Thyroid gland (tissue), 4 donors: ENCODE results near the gene HLA-F. TPM values are rescaled to one million over a fixed set of nuclear protein-coding genes. Genes with fewer than 3 reads are reported as not detected.
A peak's percentile ranks its signal among the peaks of the same experiment; 100 is the strongest.

Experiments used
- DNase-seq, 2 donors: peaks; one replicate each; pipeline ENCODE4 v3.0.0-alpha.2; 2019
- H3K27ac ChIP-seq, 3 donors: fragments of 200-600 bp; sonication (generic); 1 replicate in 2 of 3; 2 replicates in 1 of 3; pipeline ENCODE4 v1.5.1; 2016 to 2019; ENCODE audit warnings: mild to moderate bottlenecking in 1 of 3, moderate library complexity in 1 of 3
- H3K27me3 ChIP-seq: fragments of 200-600 bp; sonication (generic); one replicate; pipeline ENCODE4 v1.5.1; 2019
- H3K36me3 ChIP-seq, 2 donors: fragments of 200-600 bp; sonication (generic); one replicate each; pipeline ENCODE4 v1.5.1; 2016 to 2019
- H3K4me1 ChIP-seq, 2 donors: fragments of 200-600 bp; sonication (generic); one replicate each; pipeline ENCODE4 v1.5.1; 2017 to 2019
- H3K4me3 ChIP-seq, 3 donors: fragments of 200-600 bp; sonication (generic); replicated peaks in 1 of 3; 1 replicate in 2 of 3; 2 replicates in 1 of 3; pipeline ENCODE4 v1.5.1; 2016; ENCODE audit warnings: mild to moderate bottlenecking in 1 of 3
- H3K9me3 ChIP-seq: fragments of 200-600 bp; sonication (generic); one replicate; pipeline ENCODE4 v1.5.1; 2017
- POLR2A ChIP-seq, 2 donors: fragments of 450-650 bp; IDR thresholded peaks; one replicate each; pipeline ENCODE4 v1.6.1; 2017; ENCODE audit warnings: antibody characterized with exemption in 2 of 2, mild to moderate bottlenecking in 2 of 2, moderate library complexity in 1 of 2
- whole genome bisulfite sequencing, 2 donors: methylation state at CpG; one replicate each; pipeline ENCODE4 v1.1.5; 2017; 5-methylcytosine and 5-hydroxymethylcytosine counted together
- intact Hi-C: fragments of 100-400 bp; cut with DNase I; formaldehyde crosslinking; loops from one replicate; pipeline ENCODE4 v1.15.1; 2023
- total RNA-seq, 4 donors: library from RNA; depleted of rRNA; stranded (reverse); fragments of >200 nt; gene quantifications; one replicate each; pipeline ENCODE4 v1.2.3, GENCODE V29; 2016
- TF ChIP-seq, protein P1 (sequence below), 6 experiments: fragments of 200-600 bp in 3 of 6; fragments of 450-650 bp in 3 of 6; sonication (generic) in 3 of 6; IDR thresholded peaks; one replicate each; pipeline ENCODE4 v1.5.1; 2016 to 2019; ENCODE audit warnings: antibody characterized with exemption in 6 of 6, mild to moderate bottlenecking in 2 of 6, inconsistent platforms in 1 of 6, moderate library complexity in 1 of 6

HLA-F gene
- total RNA-seq, 4 donors from 2014 or later = 33.9 to 81.3 (median 44.6) TPM

DNA sequence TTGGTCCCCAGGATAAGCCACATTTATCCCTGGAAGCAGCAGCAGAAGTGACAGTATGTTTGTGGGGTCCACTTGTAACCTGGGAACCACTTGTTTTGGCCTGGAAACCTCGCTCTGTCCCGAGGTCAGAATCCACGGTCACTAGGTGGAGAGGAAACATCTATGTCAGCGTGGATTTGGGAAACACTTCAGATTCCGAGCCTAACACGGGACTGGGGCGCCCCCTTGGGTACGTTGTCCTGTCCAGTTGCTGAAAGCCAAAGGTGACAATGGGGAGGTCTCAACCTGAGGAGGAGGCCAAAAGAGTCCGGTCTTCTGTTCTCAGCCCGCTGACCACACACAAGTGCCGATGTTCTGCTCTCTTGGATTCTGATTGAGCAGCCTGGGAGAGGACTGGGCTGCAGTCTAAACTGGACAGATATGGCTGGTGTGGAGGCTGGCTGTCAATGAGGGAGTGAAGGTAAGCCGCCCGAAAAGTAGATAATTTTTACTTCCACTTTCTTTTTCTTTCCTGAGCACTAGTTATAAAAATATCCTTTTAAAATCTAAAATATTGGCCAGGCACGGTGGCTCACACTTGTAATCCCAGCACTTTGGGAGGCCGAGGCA, 37.4 kb upstream of the HLA-F start:
- intact Hi-C loops = no loop called here
- Histone ChIP-seq H3K4me1 (no peaks in the 10 kb centered on the region), H3K4me3 (no peak overlapping the region), H3K36me3 (no peaks in the 10 kb centered on the region), H3K9me3 (no peaks in the 10 kb centered on the region), H3K27me3 (no peaks in the 10 kb centered on the region), H3K27ac (no peak overlapping the region)
- DNase-seq = no peak
- no peak for TF ChIP-seq POLR2A (IDR thresholded peaks at IDR 0.05)
- TF ChIP-seq, protein P1, sequence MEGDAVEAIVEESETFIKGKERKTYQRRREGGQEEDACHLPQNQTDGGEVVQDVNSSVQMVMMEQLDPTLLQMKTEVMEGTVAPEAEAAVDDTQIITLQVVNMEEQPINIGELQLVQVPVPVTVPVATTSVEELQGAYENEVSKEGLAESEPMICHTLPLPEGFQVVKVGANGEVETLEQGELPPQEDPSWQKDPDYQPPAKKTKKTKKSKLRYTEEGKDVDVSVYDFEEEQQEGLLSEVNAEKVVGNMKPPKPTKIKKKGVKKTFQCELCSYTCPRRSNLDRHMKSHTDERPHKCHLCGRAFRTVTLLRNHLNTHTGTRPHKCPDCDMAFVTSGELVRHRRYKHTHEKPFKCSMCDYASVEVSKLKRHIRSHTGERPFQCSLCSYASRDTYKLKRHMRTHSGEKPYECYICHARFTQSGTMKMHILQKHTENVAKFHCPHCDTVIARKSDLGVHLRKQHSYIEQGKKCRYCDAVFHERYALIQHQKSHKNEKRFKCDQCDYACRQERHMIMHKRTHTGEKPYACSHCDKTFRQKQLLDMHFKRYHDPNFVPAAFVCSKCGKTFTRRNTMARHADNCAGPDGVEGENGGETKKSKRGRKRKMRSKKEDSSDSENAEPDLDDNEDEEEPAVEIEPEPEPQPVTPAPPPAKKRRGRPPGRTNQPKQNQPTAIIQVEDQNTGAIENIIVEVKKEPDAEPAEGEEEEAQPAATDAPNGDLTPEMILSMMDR (IDR thresholded peaks at IDR 0.05) = no peak
- 74 to 79% methylated on average over 11 to 15 of the region's 15 CpGs for WGBS, 2 donors

DNA sequence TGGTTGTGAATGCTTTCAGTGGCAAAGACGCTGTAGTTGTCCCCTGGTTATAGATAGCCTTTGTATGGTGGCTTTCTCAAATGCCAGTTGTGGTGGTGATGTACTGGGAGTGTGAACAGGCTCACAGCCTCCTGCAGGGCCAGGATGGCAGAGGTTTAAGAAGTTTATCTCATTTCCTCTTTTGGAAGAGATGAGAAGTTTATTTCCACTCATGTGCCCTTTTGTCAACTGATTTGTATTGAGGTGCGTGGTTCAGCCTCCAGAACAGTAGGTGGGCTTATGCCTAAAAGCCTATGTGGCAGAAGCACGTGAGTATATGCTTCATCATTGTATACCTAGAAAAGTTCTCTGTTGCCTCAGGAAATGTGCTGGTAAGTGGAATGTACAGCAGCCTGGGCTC, 28.6 kb upstream of the HLA-F start:
- Histone ChIP-seq H3K4me1 (no peaks in the 10 kb centered on the region), H3K4me3 (no peak overlapping the region), H3K9me3 (no peaks in the 10 kb centered on the region), H3K27ac (no peak overlapping the region), H3K27me3 (no peaks in the 10 kb centered on the region), H3K36me3 (no peaks in the 10 kb centered on the region)
- intact Hi-C loops = no loop called here
- 54 to 63% methylated on average over 3 of the region's 3 CpGs for WGBS, 2 donors
- no peak for DNase-seq
- no peak for TF ChIP-seq POLR2A (IDR thresholded peaks at IDR 0.05)
- TF ChIP-seq, protein P1 (IDR thresholded peaks at IDR 0.05) = no peak

DNA sequence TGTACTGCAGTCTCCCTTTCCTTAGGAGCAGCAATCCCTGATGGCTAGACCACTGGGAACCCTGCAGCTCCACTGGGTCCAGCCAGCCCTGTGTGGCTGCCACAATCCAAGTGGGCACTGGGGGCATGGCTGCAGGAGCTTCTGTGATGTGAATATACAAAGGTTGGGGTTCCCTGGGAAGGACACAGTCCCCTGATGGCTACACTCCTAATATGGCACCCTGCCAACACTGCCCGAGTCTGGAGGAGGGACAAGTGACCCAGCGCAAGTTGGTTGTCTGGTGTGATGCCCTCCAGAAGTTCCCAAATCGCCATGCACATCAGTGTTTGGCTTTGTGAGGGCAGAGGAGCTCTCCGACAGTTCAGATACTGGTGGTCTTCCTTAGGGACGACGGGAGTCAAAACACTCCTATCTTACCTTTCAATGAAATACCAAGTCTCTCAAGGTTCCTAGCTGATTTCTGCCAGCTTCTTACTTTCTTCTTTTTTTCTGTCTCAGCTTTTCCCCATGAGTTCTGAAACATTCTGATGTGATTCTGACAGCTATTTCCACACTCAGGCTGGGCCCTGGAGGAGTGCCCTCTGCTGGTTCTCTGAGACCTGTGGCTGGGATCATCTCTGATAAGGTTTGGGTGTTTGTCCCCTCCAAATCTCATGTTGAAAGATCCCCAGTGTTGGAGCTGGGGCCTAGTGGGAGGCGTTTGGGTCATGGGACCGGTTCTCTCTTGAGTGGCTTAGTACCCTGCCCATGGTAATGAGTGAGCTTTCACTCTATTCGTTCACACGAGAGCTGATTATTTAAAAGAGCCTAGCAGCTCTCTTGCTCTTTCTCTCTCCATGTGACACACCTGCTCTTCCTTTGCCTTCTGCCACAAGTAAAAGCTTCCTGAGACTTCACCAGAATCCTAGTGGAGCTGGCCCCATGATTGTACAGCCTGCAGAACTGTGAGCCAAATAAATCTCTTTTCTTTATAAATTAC, 26.8 kb upstream of the HLA-F start:
- no peak for TF ChIP-seq POLR2A (IDR thresholded peaks at IDR 0.05)
- TF ChIP-seq, protein P1 (IDR thresholded peaks at IDR 0.05) = peak in 1 of 6 experiments; percentile 28
- Histone ChIP-seq H3K4me1 (no peaks in the 10 kb centered on the region), H3K27ac (no peak overlapping the region), H3K27me3 (no peaks in the 10 kb centered on the region), H3K4me3 (no peak overlapping the region), H3K36me3 (no peaks in the 10 kb centered on the region), H3K9me3 (no peaks in the 10 kb centered on the region)
- peak in 1 of 2 donors; percentile 7 for DNase-seq
- intact Hi-C loops = no loop called here
- WGBS, 2 donors = 59 to 61% methylated on average over 10 of the region's 10 CpGs

DNA sequence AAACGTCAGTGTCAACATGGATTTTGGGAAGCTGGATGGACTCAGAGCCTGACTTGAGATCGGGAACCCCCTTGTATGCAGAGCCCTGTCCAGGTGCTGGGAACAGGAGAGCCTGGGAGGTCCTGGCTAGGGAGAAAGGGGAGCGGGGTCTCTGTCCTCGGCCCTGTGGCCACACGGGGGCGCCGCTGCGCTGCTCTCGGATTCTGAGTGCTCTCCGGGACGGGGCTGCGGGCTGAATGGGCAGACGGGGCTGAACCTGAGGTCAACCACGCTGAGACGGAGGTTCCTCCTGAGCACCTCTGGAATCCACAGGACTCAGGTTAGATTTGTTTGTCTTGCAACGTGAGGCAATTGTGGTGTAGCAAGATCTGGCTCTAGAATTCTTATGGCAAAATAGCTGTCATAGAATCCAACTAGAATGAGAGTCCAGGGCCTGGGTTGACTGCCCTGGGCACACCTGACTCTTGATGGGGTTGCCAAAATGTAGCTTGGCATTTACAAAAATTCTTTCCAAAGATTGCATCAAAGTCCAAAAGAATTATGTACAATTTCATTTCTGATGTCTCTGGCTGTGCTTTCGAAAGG, 20.6 kb upstream of the HLA-F start:
- Histone ChIP-seq H3K4me1 (no peaks in the 10 kb centered on the region), H3K27me3 (no peaks in the 10 kb centered on the region), H3K27ac (no peak overlapping the region), H3K36me3 (no peaks in the 10 kb centered on the region), H3K4me3 (no peak overlapping the region), H3K9me3 (no peaks in the 10 kb centered on the region)
- 11 to 17% methylated on average over 14 to 15 of the region's 17 CpGs for WGBS, 2 donors
- no peak for TF ChIP-seq POLR2A (IDR thresholded peaks at IDR 0.05)
- TF ChIP-seq, protein P1 (IDR thresholded peaks at IDR 0.05) = peak in 4 of 6 experiments; percentile 12 to 42 (median 36)
- peak; percentile 33 to 68 for DNase-seq
- intact Hi-C loops = no loop called here
